Activated gamma-delta T cell treated with anti-CD3 and anti-CD28 coated beads, Interleukin-2, amount 50 U/mL, for 16 hours (primary cell): ENCODE data around the gene BTBD17.

Source experiments
- DNase-seq: peaks from one replicate; pipeline ENCODE4 v3.0.0-alpha.2; 2020; ENCODE audit warnings: low read depth

Gene BTBD17

GRCh38 chr17:74387365-74388218 is 25.9 kb upstream of the BTBD17 start:
- DNase-seq: no peak

GRCh38 chr17:74386386-74386785 is 24.7 kb upstream of the BTBD17 start:
- no peak for DNase-seq

- no peak for DNase-seq
Observed at GRCh38 chr17:74385201-74385600, 23.5 kb upstream of the BTBD17 start.

- no peak for DNase-seq
Observed at GRCh38 chr17:74383141-74383540, 21.5 kb upstream of the BTBD17 start.

- no peak for DNase-seq
Observed at GRCh38 chr17:74380959-74381808, 19.5 kb upstream of the BTBD17 start.

- no peak for DNase-seq
Observed at GRCh38 chr17:74380086-74380958, 18.7 kb upstream of the BTBD17 start.

GRCh38 chr17:74379495-74380085 is 17.9 kb upstream of the BTBD17 start:
- peak; percentile 91 for DNase-seq

- DNase-seq: no peak
Observed at GRCh38 chr17:74374858-74375257, 13.2 kb upstream of the BTBD17 start.

- no peak for DNase-seq
Observed at GRCh38 chr17:74373838-74374606, 12.4 kb upstream of the BTBD17 start.

- DNase-seq: no peak
Observed at GRCh38 chr17:74372426-74372825, 10.8 kb upstream of the BTBD17 start.

- DNase-seq: no peak
Observed at GRCh38 chr17:74371653-74372147, 10.0 kb upstream of the BTBD17 start.

- DNase-seq: no peak
Observed at GRCh38 chr17:74369665-74370490, 8.2 kb upstream of the BTBD17 start.

- DNase-seq: peak; percentile 59
Observed at GRCh38 chr17:74369221-74369620, 7.6 kb upstream of the BTBD17 start.

GRCh38 chr17:74368341-74369081 is 6.8 kb upstream of the BTBD17 start:
- peak; percentile 64 for DNase-seq

GRCh38 chr17:74367206-74367605 is 5.5 kb upstream of the BTBD17 start, which contains the start of gene GPR142:
Gene GPR142, plus strand, starts transcription at chr17:74367506. Its CDS starts 2,035 bp downstream, at chr17:74369541.
- no peak for DNase-seq

- DNase-seq: no peak
Observed at GRCh38 chr17:74362810-74363498, 1.3 kb upstream of the BTBD17 start.

- no peak for DNase-seq
Observed at GRCh38 chr17:74362069-74362405, 369 bp upstream of the BTBD17 start.

- DNase-seq: no peak
Observed at GRCh38 chr17:74360899-74361229, 804 bp downstream of the BTBD17 start.

- no peak for DNase-seq
Observed at GRCh38 chr17:74359916-74360315, 1.8 kb downstream of the BTBD17 start.
